Ureter (tissue), 1 donor: ENCODE data around the gene SLC2A6. TPM values are rescaled to one million over a fixed set of nuclear protein-coding genes. Genes with fewer than 3 reads are reported as not detected.

ENCODE experiments used
- DNase-seq: peaks from one replicate; pipeline ENCODE4 v3.0.0-alpha.2; 2020; ENCODE audit warnings: low spot score
- total RNA-seq: library from RNA; stranded (reverse); gene quantifications from one replicate; pipeline ENCODE4 v1.2.4, GENCODE V29; 2023
- donor health status: DM: yes; HTN: yes; CAD: no.

SLC2A6 gene, protein sequence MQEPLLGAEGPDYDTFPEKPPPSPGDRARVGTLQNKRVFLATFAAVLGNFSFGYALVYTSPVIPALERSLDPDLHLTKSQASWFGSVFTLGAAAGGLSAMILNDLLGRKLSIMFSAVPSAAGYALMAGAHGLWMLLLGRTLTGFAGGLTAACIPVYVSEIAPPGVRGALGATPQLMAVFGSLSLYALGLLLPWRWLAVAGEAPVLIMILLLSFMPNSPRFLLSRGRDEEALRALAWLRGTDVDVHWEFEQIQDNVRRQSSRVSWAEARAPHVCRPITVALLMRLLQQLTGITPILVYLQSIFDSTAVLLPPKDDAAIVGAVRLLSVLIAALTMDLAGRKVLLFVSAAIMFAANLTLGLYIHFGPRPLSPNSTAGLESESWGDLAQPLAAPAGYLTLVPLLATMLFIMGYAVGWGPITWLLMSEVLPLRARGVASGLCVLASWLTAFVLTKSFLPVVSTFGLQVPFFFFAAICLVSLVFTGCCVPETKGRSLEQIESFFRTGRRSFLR
- 19.6 TPM for total RNA-seq

DNA sequence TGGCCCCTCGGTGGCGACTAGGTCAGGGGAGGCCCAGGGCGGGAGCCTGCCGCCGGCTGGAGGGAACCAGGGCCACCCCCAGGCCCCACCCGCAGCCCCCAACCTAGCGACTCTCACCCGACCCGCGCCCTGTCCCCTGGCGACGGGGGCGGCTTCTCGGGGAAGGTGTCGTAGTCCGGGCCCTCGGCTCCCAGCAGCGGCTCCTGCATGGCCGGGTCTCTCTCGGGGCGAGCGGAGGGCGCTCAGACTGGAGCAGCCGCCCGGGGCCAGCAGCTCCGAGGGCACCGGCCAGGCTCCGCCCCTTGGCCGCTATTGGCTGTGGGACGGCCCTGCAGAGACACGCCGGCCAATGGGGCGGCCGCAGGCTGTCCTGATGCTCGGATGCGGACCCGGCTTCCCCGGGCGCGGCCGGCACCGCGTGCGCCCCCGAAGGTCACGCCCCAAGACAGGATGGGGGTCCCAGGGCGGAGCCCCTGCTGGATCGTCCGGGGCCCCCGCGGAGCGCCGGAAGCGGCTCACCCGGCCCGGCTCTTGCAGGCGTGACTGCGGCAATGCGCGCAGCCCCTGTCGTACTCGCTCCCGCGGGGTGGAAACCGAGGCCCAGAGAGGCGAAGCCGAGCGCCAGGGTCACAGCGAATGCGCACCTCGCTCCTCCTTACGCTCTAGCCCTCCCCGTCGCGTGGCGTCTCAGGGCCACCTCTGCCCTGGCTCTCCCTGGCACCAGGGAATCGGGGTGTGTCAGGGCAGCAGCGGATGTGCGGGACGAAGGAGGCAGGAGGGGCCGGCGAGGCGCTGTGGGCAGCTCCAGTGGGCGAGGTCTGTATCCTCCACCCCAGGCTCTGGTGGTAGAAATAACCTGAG, at the start of gene SLC2A6:
Gene SLC2A6, minus strand, starts transcription at position 249 of the 861 bp plus-strand sequence. Its CDS starts 40 bp downstream, at position 209.
- DNase-seq: peak; percentile 86

DNA sequence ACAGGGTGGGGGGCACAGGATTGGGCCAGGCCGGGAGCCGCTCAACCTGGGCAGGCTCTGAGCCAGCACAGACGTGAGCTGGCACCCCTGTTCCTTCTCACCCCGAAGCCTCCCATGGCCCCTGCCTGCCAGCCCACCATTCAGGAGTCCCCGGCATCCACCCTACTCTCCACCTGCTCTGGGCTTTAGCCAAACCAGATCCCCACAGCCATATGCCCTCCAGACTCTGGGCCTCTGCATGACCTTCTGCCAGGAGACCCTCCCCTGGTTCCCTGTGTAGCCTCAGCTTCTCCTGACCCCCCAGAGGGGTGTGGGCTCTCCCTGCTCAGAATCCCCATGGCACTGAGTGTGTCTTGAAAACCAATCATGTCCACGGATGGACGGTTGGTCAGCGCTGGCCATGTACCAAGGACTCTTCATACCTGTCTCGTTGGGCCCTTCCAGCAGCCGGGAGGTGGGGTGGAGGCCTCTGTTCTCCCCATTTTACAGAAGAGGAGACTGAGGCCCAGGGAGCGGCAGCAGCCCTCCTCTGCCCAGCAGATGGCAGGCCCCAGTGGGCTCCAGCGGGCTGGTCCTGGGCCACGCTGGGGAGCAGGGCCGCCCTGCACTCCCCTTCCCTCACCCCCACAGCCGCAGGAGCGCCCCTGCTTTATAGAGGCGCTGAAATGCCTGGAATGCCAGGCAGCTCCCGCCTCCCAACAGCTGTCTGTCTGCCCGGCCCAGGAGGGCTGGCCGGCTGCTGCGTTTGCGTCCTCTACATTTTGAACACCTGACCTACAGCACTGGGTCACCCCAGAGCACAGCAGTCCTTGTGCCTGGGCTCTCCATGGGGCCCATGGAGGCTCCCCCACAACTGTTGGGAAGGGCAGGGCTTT, 49.3 kb upstream of the SLC2A6 start:
- no peak for DNase-seq

DNA sequence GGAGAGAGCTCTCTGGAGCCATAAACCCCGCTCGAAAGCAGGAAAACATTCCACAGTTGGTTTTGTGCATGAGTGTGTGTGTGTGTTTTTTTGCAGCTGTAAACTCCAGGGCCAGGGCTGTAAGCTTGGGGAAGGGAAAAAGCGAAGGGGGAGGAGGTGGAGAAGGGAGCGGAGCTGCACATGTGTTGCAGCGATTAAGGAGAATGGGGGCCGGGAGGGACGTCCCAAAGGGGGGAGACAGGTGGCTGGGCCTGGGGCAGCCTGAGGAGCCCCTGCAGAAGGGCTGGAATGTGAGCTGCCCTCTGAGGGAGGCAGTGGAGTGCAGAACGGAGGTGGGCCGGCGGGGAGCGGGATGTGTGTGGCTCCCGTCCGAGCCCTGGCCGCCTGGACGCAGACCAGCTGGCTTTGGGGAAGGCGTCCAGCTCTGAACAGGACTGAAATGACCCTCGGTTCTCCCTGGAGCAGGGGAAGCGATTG, 48.6 kb upstream of the SLC2A6 start:
- DNase-seq: peak; percentile 62

DNA sequence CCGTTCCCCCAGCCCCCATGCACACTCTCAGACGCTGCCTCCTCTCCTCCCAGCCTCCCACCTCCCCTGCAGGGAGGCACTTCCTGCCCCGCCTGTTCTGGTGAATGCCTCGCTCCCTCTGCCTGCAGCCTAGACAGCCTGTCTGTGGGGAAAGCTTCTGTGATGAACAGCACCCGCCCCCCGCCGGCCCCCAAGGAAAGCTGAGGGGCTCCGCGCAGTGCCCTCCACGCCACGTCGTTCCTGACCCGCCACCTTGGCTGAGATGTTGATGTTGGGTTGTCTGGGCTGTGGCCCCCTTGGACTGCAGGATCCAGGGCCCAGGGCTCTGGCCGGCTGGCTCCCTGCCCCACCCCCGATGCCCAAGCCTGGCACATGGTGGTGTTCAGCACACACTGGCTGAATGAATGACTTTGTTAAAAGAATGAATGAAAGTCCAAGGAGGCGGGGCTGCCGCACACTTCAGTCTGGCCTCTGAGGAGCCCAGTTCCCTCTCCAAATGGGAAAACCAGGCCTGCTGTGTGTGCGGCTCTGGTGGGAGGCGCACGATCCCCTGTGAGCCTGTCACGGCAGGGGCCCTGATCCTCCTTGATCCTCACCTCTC, 47.9 kb upstream of the SLC2A6 start:
- DNase-seq: no peak

DNA sequence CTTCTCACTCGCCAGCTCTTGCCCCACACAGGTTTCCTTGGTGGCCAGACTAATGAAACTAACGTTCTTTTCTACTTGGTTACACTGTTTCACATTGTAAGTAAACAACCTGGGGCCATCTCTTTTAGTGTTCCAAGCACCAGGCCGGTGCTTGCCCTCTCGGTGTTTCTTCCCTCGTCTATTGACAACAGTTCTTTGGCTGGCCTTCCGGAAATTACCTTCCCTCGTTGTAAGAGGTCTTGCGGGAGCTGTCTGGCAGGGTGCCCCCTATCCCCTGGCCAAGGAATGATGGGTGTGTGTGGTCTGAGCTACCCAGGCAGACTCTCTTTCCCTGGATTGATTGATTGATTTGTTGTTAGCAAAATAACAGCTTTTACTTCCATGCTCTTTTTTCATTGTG, 46.8 kb upstream of the SLC2A6 start:
- no peak for DNase-seq

DNA sequence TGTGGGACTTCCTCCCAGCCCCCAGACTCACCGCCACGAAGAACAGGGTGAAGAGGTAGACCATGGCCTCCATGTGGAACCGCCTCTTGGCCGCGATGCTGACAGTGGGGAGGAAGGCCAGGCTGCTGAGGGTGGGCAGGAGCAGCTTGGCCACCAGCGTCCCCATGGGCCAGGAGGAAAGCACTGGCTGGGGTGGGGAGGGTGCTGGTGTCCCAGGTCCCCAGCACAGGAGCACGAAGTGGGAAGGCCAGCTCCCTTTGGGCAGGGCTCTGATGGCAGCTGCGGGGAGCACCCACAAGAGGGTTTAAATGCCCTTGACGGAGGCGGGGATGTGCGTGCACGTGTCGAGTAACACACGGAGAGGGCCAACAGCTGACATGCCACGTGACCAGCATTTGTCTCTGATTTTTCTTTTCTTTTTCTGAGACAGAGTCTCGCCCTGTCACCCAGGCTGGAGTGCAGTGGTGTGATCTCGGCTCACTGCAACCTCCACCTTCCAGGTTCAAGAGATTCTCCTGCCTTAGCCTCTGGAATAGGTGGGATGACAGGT, 45.9 kb upstream of the SLC2A6 start, which contains the start of gene MYMK:
Gene MYMK, minus strand, starts transcription at position 281 of the 550 bp plus-strand sequence. Its CDS starts 115 bp downstream, at position 166.
- DNase-seq: no peak

DNA sequence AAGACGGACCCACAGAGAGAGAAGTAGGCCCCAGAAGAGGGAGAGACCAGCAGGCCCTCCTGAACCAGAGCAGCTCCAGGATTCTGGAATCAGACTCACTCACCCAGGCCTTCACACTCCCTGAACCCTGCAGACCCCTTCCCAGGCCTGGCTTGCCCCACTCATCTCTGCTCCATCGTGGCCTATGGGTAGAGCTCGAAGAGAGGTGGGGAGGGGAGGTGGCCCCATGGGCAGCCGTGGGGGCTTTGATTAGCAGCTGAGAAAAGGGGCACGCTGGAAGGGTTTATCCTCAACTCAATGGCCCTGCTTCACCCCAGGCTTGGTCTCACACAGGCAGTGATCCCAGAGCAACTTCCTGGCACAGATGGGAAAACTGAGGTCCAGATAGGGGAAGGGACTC, 45.2 kb upstream of the SLC2A6 start:
- DNase-seq: no peak

DNA sequence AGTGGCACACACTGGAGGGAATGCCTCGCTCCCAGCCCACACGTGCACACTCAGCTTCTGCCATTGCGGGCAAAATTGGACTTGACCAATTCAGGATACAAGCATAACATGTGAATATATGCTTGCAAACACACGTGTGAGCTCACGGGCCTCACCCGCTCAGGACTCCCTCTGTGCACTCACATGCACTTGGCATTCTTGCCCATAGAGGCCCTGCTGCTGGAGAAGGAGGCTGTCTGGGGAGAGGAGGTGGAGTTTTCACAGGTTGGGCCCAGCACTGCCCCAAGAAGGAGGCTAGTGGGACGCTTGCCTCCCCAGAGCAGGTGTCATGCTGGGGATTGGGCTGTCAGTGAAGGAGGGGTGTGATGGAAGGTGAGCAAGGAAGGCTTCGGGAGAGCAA, 44.2 kb upstream of the SLC2A6 start:
- no peak for DNase-seq

DNA sequence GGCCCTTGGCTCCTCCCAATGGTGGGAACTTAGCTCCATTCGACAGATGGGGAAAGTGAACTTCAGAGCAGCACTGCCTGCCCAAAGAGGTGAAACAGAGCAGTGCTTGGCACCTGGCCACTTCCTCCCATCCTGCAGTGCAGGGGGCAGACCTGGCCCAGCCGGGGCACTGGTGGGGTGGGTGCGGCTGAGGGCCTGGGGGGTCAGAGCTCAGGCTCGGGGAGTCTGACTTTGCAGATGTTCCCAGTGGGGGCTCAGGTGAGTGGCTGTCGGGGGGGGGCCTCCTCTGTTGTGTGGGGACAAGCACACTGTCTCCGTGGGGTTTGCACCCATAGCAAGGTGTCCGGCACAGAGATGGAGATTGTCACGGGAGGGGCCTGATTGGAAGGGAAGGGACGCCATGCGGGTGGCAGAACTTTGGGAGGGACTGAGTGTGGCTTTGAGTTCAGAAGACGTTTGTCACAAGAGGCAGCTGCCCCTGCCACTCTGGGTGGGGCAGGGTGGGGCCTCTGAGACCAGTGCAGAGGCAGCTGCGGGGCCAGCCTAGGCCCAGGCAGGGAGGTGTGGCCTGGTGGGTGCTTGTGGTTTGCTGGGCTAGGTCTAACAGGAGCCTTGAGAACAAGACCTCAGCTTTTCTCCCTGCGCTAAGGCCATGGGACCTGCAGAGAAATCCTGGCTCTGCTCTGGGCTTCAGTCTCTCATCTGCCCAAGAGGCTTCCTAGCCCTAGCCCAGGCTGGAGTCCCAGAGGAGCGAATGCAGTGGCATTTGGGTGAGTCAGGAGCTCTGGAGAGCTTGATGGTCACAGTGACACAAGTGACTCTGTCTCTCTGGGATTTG, 43.4 kb upstream of the SLC2A6 start:
- DNase-seq: no peak

DNA sequence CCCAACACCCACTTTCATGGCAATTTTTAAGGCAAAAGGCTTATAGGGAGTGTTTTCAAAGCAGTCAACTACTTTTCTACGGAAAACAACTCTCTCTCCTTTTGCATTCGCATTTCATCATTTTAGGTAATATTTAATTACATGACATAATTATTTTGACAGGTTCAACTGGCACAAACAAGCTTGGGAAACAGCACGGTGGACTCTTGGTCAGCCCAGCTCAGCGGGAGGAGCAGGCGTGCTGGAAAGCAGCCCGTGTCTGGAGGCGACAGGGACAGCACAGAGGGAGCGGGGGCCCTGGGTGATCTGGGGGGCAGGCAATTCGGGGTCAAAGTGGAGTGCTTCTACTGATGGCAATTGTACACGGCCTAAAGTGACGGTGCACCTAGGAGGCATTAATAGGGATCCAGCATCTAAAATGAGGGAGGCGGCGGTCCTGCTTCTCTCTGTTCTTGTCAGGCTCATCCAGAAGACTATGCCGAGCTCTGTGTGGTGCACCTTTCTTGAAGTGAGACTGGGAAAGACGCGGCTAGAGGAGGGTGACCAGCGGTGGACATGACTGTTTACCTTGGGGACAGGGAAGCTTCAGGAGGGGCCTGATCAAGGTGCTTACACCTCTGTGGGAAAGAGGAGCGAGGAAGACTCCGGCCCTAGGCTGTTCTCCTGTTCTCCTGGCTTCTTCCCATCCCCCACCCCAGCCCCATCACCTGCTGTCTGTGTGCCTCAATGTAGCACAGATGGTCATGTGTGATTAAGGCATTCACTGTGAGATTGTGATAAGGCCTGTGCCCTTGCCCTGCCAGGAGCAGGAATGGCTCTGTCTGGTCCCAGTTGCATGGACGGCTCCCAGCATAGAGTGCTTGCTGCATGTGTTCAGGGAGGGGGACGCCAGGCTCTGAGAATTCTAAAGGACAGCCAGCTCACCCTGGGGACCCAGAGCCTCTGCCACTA, 42.5 kb upstream of the SLC2A6 start:
- no peak for DNase-seq

DNA sequence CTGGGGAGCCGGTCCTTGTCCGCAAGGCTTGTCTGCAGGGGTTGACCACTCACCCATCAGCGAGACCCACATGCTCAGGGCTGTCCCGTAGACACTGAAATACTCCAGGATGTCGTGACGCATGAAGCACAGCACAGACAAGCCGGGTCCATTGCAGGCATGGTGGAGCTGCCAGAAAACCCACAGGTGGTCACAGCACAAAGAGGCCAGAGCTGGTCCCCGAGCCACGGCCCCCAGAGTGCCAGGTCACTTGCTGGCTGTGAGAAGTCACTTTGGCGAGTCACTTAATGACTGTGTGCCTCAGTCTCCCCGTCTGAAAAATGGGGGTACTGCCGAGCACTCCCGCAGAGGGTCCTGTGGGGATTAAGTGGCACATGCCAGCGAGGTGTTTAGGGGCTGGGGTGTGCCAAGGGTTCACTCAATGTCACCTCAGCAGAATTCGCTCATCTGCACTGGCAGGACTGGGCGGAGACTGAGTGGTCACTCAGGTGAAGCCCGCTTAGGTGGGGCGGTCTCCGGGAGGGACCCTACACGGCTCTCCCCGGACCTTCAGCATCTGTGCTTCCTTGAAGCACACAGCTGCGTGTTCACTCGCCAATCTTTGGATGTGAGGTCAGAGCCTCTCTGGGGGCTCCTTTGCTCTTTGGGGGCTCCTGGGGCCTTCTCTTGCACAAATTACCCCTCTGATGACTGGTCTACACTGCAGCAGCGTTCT, 41.4 kb upstream of the SLC2A6 start:
- DNase-seq: no peak

DNA sequence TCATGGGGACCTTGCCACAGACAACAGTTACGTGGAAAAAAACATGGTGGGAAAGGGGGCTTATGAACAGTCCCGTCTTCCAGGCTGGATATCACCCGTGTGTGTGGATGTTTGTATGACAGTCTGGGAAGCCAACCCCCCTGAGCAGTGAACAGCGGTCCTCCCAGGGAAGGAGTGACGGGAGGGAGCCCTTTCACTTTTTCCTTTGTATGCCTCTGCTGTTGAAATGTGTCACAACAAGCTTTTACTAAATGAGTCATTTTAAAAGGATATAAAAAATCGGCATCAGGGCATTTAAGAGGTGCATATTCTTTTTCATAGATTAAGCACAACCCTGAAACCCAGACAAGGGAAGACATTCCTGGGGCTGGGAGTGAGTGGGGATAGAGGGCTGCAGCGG, 40.8 kb upstream of the SLC2A6 start:
- DNase-seq: no peak

DNA sequence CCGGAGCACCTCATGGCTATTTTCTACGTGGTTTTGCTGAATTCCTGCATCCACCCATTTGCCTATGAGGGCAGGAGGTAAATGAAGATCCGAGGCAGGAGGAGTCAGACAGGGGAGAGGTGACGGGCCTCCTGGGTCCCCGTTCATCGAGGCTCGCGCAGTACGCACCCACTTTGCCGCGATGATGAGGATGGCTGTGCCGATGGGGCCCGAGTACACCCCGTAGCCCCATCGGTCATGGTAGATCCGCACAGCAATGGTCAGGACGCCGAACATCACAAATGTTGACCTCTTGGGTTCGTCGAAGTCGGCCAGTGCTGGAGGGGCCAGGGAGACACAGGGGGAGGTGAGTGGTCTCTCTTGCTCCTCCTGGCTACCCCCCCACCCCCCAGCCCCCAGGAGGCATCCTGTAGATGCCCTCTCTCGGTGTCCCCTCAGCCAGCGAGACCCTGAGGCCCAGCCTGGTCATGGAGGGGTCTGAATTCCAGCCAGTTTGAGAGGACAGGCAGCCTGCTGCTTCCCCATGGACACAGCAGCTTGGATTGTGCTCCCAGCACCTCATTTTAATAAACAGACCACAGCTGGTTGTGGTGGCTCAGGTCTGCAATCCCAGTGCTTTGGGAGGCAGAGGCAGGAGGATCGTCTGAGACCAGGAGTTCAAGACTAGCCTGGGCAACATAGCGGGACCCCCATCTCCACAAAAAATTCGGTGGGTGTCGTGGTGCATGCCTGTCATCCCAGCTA, 40.0 kb upstream of the SLC2A6 start:
- no peak for DNase-seq

DNA sequence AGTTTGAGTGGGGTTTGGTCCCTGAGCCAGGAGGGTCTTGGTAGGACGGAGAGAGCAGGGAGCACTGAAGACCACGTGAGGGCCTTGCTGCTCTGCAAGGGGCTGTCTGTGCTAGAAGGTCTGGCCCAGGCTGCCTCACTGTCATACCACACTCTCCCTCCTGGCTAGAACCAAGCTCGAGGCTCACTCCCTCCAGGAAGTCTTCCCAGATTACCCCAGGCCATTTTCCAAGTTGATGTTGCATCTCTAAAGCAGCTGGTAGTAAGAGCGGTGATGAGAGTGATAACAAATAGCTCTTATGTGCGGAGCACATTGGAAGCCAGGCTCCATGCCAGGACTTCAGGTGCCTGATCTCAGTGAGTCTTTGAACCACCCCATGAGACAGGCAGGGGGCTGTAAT, 39.3 kb upstream of the SLC2A6 start:
- DNase-seq: no peak

DNA sequence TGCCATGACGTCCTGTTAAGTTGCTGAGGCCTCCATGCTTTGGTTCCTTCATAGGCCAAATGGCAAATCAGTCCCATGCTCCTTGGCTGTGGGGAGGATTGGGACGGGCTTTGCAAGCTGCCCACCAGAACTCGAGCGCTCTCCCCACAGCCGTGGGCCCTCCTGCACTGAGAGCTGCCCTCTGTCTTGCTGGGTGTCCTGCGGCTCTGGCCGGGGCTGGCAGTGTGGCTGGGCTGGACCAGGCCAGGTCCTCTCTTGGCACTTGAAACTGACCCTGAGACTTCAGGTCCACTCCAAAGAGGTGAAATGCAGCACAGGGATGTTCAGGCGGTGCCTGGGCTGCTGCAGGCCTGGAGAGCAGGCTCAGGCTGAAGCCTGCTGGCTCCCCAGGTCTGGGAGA, 38.8 kb upstream of the SLC2A6 start:
- DNase-seq: no peak

DNA sequence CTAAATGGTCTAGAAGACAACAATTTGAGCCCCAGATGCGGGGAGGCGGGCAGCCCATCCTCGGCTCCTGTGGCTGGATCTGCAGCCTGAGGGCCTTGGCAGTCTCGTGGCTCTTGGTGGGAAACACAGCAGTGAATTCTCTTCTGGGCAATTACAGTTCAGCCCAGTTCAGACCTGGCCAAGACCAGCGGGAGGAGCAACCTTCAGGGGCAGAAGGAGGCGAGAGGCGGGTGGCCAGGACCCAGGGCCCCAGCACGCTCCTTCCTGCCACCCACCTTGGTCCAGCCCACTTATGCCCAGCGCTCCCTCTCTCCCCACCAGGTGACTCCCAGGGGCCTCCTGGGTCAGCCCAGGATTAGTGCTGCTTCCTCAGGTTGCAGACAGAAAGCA, 38.1 kb upstream of the SLC2A6 start:
- no peak for DNase-seq

DNA sequence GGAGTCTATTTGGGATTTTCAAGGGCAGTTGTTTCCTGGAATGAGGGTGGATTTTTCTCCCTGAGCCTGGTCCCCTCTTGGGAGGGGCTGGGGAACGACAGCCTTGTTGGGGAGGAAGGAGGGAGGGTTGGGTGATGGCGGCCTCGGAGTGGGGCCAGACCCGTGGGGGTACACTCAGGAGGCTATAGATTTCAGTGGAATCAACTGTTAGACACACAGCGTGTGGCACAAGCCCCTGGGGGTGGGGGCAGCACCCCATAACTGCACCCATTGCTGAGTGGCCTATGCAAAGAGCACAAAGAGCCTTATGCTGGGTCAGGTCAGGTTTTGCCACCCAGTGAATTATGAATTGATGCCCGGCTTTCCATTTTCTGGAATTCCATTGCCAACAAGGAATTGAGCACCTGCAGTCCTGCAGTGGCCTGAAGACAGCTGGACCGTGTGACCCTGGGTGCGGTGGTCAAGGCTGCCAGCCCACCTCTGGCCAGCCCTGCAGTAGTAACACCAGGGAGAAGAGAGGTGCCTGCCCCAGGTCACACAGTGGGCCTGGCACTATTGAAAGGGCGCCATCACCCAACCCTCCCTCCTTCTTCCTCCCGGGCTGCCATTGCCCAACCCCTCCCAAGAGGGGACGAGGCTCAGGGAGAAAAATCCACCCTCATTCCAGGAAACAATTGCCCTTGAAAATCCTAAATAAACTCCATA, 37.5 kb upstream of the SLC2A6 start:
- no peak for DNase-seq
